Sciatic nerve (tissue), 2 donors: Measurements from ENCODE around the gene MAMLD1. TPM values are rescaled to one million over a fixed set of nuclear protein-coding genes. Genes with fewer than 3 reads are reported as not detected.

Experiments
- ATAC-seq: fragments of 200-7000 bp; cut with Tn5 transposase; one replicate; pipeline ENCODE4 v1.9.1; 2020; ENCODE audit warnings: mild to moderate bottlenecking, moderate library complexity
- DNase-seq: peaks from one replicate; pipeline ENCODE4 v3.0.0-alpha.2; 2020; ENCODE audit warnings: low spot score
- intact Hi-C: fragments of 100-400 bp; cut with DNase I; formaldehyde crosslinking; loops from one replicate; pipeline ENCODE4 v1.14.2; 2022
- total RNA-seq: library from RNA; stranded (reverse); fragmentation: NEBNext Ultra II Directional; extraction: Animal tissue kit (Norgen Biotek cat#: 25700); gene quantifications from one replicate; pipeline ENCODE4 v1.2.1, GENCODE V29; 2021
- donor health status: DM: no; HTN: no; CAD: no.
- donor health status: DM: no; HTN: no; CAD: no.

MAMLD1 gene
- total RNA-seq, 1 donor from 2014 or later = 15.3 TPM

- ATAC-seq (no peak), DNase-seq (no peak)
- intact Hi-C loops = no loop called here
Observed at GRCh38 chrX:150540965-150541364, 177.8 kb downstream of the MAMLD1 start.

GRCh38 chrX:150542846-150543229, 179.7 kb downstream of the MAMLD1 start:
- DNase-seq = no peak
- ATAC-seq = no peak
- intact Hi-C loops = no loop called here

GRCh38 chrX:150543230-150544155, 180.4 kb downstream of the MAMLD1 start:
- DNase-seq (no peak), ATAC-seq (no peak)

GRCh38 chrX:150544222-150544787, 181.2 kb downstream of the MAMLD1 start:
- intact Hi-C loops = no loop called here
- DNase-seq (no peak), ATAC-seq (no peak)

More at GRCh38 chrX:150543230-150544155, 180.4 kb downstream of the MAMLD1 start:
- intact Hi-C loops = no loop called here

DNA sequence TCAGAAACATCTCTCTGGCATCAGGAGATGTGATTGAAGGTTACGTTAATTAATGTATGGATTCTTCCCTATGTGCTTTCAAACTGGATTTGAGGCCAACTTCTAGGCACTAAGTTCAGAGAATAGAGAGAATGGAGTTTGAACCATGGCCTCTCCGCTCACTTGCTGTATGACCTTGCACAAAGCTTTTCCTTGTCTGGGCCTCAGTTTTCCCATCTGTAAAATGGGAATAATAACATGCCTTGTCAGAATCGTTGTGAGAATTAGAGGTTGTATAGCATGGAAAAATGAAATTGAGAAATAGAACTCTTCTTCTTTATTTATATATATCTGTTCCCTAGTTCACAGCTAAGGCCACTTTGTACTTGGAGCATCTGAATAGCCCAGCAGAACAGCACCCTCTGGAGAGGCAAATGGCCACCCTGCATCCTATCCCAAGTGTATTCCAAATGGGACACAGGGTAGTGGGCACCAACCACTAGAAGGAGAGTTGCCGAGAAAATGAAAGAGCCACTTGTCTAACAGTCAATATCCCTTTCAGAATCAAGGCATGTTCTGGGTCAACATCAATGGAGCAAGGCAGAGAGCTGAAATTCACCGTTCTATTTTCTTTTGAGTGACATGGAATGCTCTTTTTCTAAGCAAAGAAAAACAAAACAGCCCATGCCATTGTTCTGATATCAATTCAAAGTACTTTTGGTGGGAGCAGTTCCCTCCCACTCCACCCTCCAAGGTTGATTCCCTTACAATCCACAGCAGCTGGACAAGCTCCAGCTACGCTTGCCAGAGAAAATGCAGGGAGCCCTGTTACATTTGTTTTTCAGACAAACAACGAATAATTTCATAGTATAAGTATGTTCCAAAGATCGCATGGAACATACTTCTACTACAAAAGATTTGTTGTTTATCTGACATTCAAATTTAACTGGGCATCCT, 182.0 kb downstream of the MAMLD1 start:
- intact Hi-C loops = no loop called here
- ATAC-seq (no peak), DNase-seq (no peak)

DNA sequence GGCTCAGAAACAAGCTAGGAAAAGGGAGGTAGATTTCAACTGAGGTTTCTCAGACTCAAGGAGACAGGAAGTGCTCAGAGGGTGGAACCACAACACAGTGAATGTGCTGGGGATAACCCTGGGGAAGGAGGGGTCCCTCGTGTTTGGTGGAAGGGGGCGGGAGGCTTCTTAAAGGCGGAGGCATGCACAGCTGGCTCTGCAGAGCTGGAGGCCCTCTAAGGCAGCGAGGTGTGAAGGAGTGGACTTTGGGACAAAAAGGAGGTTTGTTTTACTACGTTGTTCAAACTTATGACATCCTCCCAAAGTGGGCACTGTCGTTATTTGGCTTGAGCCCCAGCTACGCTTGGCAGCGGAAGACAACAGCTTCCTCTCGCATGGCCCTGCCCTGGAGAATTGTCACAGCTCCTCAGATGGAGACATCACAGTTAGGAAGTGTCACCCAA, 183.6 kb downstream of the MAMLD1 start:
- ATAC-seq (no peak), DNase-seq (no peak)
- intact Hi-C loops = no loop called here

DNA sequence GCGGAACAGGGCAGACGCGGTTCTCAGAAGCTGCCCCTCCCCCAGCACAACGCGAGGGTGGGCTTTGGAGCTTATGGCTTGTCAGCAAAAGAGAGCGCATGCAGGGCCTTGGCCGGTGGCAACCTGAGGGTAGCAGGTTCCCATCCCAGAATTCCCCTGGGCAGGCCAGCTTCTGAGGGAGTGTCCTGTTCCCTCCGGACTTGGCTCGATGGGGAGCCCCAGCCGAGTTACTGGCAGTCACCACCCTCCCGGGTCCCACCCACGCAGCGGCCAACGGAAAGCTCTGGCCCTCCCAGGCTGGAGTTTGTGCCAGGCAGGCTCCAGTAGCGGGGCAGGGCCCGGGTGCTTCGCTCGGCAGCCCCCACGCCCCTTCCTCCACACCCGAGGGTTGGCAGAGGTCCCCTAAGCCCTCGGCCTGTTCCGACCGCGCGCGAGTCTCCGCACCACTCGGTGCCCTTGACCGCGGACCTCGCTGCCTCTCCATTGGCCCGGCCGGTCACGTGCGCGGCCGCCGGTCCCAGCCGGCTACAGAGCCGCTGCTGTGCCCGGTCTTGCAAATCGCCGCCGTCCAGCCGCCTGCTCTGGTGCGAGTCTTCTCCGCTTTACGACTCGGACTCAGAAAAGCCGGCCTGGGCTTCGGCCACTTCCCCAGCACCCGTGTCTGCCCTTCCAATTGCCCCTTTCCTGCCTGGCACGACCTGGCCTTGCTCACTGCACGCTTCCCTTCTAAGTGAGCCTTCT, 184.4 kb downstream of the MAMLD1 start:
- ATAC-seq (peak; percentile 95), DNase-seq (peak; percentile 81)
- intact Hi-C loops = no loop called here

DNA sequence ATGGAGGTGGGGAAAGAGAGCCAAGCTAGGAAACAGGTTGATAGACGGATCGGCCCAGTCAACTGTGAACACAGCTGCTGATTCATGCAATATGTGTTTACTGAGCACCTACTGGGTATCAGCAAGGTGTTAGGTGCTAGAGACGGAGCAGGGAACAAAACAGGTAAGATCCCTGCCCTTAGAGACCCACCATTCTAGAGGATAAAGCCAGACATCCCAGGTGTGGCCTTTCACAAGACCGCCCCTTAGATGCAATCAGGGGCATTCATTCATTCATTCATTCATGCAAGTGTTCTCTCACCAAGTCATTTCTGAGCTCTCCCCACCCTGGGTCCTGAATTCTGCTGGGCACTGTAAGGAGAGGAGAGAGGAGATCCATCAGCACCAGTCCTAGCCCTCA, 185.1 kb downstream of the MAMLD1 start:
- DNase-seq = no peak
- intact Hi-C loops = no loop called here
- ATAC-seq = no peak

- intact Hi-C loops = no loop called here
- ATAC-seq = no peak
- no peak for DNase-seq
Observed at GRCh38 chrX:150548684-150549083, 185.6 kb downstream of the MAMLD1 start.

GRCh38 chrX:150551963-150552362, 188.8 kb downstream of the MAMLD1 start:
- DNase-seq (no peak), ATAC-seq (no peak)
- intact Hi-C loops = no loop called here

DNA sequence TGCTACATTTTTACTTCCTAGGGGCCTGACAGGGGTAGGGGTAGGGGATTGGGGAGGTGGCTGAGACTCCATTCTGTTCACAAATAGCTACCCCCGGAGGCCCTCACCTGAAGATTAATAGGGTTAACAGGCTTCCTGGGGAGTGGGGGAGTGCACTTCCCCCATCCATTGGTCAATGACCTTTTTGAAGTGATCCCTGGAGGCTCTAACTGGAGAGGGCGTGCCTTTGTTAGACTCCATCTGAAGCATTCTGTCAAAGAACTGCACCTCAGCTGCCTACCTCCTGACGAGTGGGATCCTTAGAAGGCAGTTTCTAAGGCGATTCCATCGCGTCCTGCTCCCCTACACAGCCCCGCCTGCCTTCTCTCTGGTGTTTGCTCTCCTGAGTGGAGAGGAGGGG, 195.3 kb downstream of the MAMLD1 start:
- intact Hi-C loops = no loop called here
- ATAC-seq = no peak

More for the DNA sequence above, 195.3 kb downstream of the MAMLD1 start:
- DNase-seq = no peak

Other genes starting within 250 kb of the MAMLD1 start
- gene MTM1, start 205.3 kb downstream of the MAMLD1 start, total RNA-seq = 30.6 TPM